ENCODE measurements around the gene KATNAL1. TPM values are rescaled to one million over a fixed set of nuclear protein-coding genes. Genes with fewer than 3 reads are reported as not detected.

The KATNAL1 gene
- total RNA-seq, 2 experiments from 2014 or later = 19.4 to 20.7 TPM

- ATAC-seq (ENCODE audit: low read depth) (no peak), DNase-seq (no peak)
- Mint-ChIP-seq H3K4me3 (no peak overlapping the region), H3K4me1 (no peaks in the 10 kb centered on the region), H3K9me3 (no peaks in the 10 kb centered on the region), H3K36me3 (peaks cover 49% of the 10 kb centered on the region), H3K27me3 (no peaks in the 10 kb centered on the region), H3K27ac (no peak overlapping the region)
- POLR2A ChIA-PET = no interaction called here
These were observed 95.6 kb downstream of the KATNAL1 start for GRCh38 chr13:30211745-30212144.

- DNase-seq = no peak
- no peaks in the 10 kb centered on the region for H3K27me3 Mint-ChIP-seq
- ATAC-seq (ENCODE audit: low read depth) = no peak
- peaks cover 31% of the 10 kb centered on the region for H3K36me3 Mint-ChIP-seq
- no peaks in the 10 kb centered on the region for H3K9me3 Mint-ChIP-seq
- H3K27ac Mint-ChIP-seq = no peak overlapping the region
- no peak overlapping the region for H3K4me3 Mint-ChIP-seq
- H3K4me1 Mint-ChIP-seq = no peaks in the 10 kb centered on the region
- POLR2A ChIA-PET = no interaction called here
These were observed 102.8 kb downstream of the KATNAL1 start for GRCh38 chr13:30204564-30204963.

DNA sequence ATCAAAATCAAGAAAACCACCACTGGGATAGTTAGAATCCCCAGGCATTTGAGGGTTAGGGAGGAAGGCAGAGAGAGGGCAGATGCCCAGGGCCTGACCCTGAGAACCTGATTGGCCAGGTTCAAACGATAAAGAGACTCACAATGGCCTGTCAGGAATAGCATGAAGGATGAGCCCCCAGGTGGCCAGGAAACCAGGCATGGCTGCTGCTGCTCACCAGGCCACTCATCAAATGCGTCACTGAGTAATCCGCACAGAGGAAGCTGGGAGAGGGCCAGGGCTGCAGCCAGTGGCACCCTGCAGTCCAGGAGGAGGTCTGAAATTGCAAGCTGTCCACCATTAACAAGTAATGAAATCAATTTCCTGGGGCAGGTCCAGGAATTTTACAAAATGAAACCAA lies 111.3 kb downstream of the KATNAL1 start:
- H3K27me3 Mint-ChIP-seq = no peaks in the 10 kb centered on the region
- no peaks in the 10 kb centered on the region for H3K9me3 Mint-ChIP-seq
- ATAC-seq (ENCODE audit: low read depth) (no peak), DNase-seq (no peak)
- H3K4me1 Mint-ChIP-seq = peaks cover under 1% of the 10 kb centered on the region
- peaks cover 3% of the 10 kb centered on the region for H3K36me3 Mint-ChIP-seq
- H3K27ac Mint-ChIP-seq = no peak overlapping the region
- no peak overlapping the region for H3K4me3 Mint-ChIP-seq
- POLR2A ChIA-PET = interaction anchor here (0.6 kb wide), 1 partner anchor 167 kb away, joined by 4 read pairs; no protein-coding TSS in a partner anchor

GRCh38 chr13:30194906-30195305 lies 112.4 kb downstream of the KATNAL1 start:
- H3K4me1 Mint-ChIP-seq = peaks cover 2% of the 10 kb centered on the region
- no peak for DNase-seq
- no peak overlapping the region for H3K4me3 Mint-ChIP-seq
- ATAC-seq (ENCODE audit: low read depth) = no peak
- H3K27ac Mint-ChIP-seq = no peak overlapping the region
- H3K36me3 Mint-ChIP-seq = peaks cover 3% of the 10 kb centered on the region
- H3K27me3 Mint-ChIP-seq = no peaks in the 10 kb centered on the region
- no peaks in the 10 kb centered on the region for H3K9me3 Mint-ChIP-seq
- POLR2A ChIA-PET = no interaction called here

DNA sequence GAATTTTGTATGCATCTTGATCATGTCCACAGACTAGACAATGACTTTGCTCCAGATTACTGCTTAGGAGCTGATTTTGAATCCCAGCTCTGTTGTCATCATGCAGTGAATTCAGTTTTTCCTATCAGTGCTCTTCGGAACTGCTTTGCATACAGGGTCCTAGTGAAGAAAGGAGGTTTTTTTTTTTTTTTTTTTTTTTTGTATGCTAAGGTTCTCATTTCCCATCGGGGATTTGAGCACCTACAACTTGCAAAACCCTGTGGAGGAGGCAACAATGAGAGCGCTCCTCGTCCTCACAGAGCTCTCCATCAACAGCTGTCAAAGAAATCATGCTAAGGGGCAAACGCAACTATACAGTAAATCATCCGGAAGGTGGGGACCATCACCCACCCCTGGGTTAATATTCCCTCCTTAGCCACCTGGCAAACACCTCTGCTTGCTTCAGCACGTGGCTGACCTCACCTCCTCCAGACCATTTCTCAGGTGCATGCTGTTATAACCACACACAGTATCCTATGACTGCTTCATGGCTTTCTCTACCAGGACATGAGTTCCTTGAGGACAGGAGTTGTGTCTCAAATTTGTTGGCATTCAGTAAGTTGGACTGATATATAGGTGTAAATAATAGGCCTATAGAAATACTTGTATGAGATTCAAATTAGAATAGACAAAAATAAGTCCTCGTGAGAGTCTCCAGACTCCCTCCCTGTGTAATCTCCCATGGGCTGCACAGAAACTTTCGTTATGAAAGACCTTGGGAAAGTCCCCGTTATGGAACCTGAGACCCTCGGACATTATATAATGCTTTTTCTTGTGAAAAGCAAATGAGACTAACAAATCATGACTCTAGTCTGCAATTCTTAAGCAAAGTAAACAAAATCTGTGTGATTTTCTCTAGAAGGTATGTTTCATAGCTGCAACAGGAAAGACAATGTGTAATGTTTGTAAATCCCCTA lies 113.8 kb downstream of the KATNAL1 start:
- Mint-ChIP-seq H3K4me1 (peaks cover 2% of the 10 kb centered on the region), H3K27ac (no peak overlapping the region), H3K27me3 (no peaks in the 10 kb centered on the region), H3K9me3 (no peaks in the 10 kb centered on the region), H3K36me3 (peaks cover 3% of the 10 kb centered on the region), H3K4me3 (no peak overlapping the region)
- DNase-seq (no peak), ATAC-seq (ENCODE audit: low read depth) (no peak)
- POLR2A ChIA-PET = no interaction called here

GRCh38 chr13:30192320-30193093 lies 114.8 kb downstream of the KATNAL1 start:
- no peak for ATAC-seq (ENCODE audit: low read depth)
- peaks cover 3% of the 10 kb centered on the region for H3K36me3 Mint-ChIP-seq
- POLR2A ChIA-PET = no interaction called here
- no peaks in the 10 kb centered on the region for H3K9me3 Mint-ChIP-seq
- no peaks in the 10 kb centered on the region for H3K27me3 Mint-ChIP-seq
- no peak overlapping the region for H3K27ac Mint-ChIP-seq
- DNase-seq = no peak
- peaks cover 2% of the 10 kb centered on the region for H3K4me1 Mint-ChIP-seq
- no peak overlapping the region for H3K4me3 Mint-ChIP-seq

DNA sequence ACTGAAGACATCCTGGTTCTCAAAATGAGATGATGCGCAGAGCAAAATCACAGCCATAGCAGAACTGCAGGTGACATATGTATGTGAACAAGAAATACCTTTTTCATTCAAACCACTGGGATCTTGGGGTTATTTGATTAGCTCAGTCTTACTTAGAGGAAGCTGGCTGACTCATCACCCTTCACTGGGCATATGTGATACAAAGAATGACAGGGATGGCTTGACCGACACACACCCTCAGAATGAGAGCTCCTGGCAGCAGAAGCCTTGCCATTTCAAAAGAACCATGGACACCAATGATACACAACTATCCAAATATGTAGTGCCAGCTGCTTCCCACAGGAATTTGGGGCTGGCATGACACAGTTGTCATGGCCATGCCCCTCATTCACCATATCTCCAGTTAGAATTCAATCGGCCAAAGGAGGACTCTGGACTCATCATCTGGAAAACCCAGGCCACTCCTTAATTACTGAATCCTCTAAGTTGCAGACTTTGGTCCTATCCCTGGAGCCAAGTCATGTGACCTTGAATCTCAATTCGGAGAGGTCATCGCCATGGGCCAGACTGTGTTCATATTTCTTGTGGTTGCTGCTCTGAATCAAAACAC lies 115.8 kb downstream of the KATNAL1 start:
- Mint-ChIP-seq H3K4me3 (no peak overlapping the region), H3K27me3 (no peaks in the 10 kb centered on the region), H3K4me1 (peaks cover 2% of the 10 kb centered on the region), H3K27ac (no peak overlapping the region), H3K36me3 (peaks cover 3% of the 10 kb centered on the region), H3K9me3 (no peaks in the 10 kb centered on the region)
- ATAC-seq (ENCODE audit: low read depth) = no peak
- no peak for DNase-seq
- POLR2A ChIA-PET = no interaction called here

GRCh38 chr13:30186634-30187415 lies 120.5 kb downstream of the KATNAL1 start:
- H3K4me3 Mint-ChIP-seq = no peak overlapping the region
- H3K36me3 Mint-ChIP-seq = peaks cover 5% of the 10 kb centered on the region
- H3K27me3 Mint-ChIP-seq = no peaks in the 10 kb centered on the region
- peaks cover 5% of the 10 kb centered on the region for H3K9me3 Mint-ChIP-seq
- DNase-seq (no peak), ATAC-seq (ENCODE audit: low read depth) (no peak)
- peaks cover 2% of the 10 kb centered on the region for H3K4me1 Mint-ChIP-seq
- H3K27ac Mint-ChIP-seq = no peak overlapping the region
- POLR2A ChIA-PET = no interaction called here

GRCh38 chr13:30181888-30182651 lies 125.3 kb downstream of the KATNAL1 start:
- H3K27ac Mint-ChIP-seq = no peak overlapping the region
- no peak for DNase-seq
- H3K36me3 Mint-ChIP-seq = peaks cover 5% of the 10 kb centered on the region
- H3K4me1 Mint-ChIP-seq = peaks cover 1% of the 10 kb centered on the region
- POLR2A ChIA-PET = no interaction called here
- no peak for ATAC-seq (ENCODE audit: low read depth)
- no peaks in the 10 kb centered on the region for H3K27me3 Mint-ChIP-seq
- no peak overlapping the region for H3K4me3 Mint-ChIP-seq
- H3K9me3 Mint-ChIP-seq = peaks cover 5% of the 10 kb centered on the region

- ATAC-seq (ENCODE audit: low read depth) = no peak
- no peaks in the 10 kb centered on the region for H3K27me3 Mint-ChIP-seq
- DNase-seq = no peak
- H3K9me3 Mint-ChIP-seq = no peaks in the 10 kb centered on the region
- no peak overlapping the region for H3K4me3 Mint-ChIP-seq
- H3K27ac Mint-ChIP-seq = no peak overlapping the region
- POLR2A ChIA-PET = no interaction called here
- H3K36me3 Mint-ChIP-seq = no peaks in the 10 kb centered on the region
- peaks cover 1% of the 10 kb centered on the region for H3K4me1 Mint-ChIP-seq
These were observed 127.6 kb downstream of the KATNAL1 start for GRCh38 chr13:30179597-30180276.

DNA sequence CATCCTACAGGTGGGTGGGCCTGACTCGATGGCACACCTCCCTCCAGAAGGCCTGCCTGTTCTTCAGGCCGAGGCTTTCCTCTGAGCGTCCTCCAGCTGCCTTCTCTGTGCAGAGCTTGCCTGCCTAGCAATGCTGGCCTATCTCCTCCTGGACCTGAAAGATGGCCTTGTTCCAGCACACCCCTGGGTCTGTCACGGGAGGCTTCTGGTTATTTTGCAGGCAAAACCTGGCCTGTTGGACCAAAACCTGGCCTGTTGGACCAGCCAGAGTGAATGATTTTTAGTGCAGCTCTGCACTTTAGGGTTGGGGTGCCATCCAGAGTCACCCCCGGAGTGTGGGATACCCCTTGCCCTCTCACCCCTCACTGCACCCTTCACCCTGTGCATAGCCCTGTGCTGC lies 128.4 kb downstream of the KATNAL1 start:
- H3K27ac Mint-ChIP-seq = no peak overlapping the region
- POLR2A ChIA-PET = no interaction called here
- ATAC-seq (ENCODE audit: low read depth) (no peak), DNase-seq (no peak)
- no peaks in the 10 kb centered on the region for H3K36me3 Mint-ChIP-seq
- peaks cover 1% of the 10 kb centered on the region for H3K4me1 Mint-ChIP-seq
- H3K4me3 Mint-ChIP-seq = no peak overlapping the region
- H3K9me3 Mint-ChIP-seq = no peaks in the 10 kb centered on the region
- no peaks in the 10 kb centered on the region for H3K27me3 Mint-ChIP-seq

DNA sequence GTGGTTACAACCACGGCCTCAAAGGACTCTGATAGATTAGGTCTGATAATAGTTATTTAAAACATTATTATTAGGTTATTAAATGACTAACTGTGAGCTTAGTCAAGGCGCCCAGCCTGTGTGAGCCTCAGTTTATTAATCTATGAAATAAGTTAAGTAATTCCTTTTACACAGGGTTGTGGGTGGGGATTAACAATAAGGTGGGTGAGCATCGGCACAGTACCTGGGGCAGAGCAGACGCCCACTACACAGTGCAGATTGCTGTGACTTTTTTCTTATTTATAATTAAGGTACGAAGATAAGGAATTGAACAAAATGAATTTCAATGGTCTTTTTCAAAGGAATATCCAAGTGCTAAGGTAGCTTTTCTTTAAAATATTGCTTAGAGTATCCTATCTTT lies 132.2 kb downstream of the KATNAL1 start:
- no peak overlapping the region for H3K4me3 Mint-ChIP-seq
- H3K27me3 Mint-ChIP-seq = no peaks in the 10 kb centered on the region
- H3K4me1 Mint-ChIP-seq = peaks cover 7% of the 10 kb centered on the region
- ATAC-seq (ENCODE audit: low read depth) (no peak), DNase-seq (no peak)
- H3K36me3 Mint-ChIP-seq = no peaks in the 10 kb centered on the region
- no peaks in the 10 kb centered on the region for H3K9me3 Mint-ChIP-seq
- POLR2A ChIA-PET = no interaction called here
- no peak overlapping the region for H3K27ac Mint-ChIP-seq

All from activated naive CD8-positive, alpha-beta T cell treated with anti-CD3 and anti-CD28 coated beads, Interleukin-2, amount 10 ng/mL, durations not matched to agents 7 days and 5 days (primary cell).